GM18951 (cell line): Measurements from ENCODE around the gene LAMTOR3.
"Not testable (repeated sequence)": the region's sequence is repeated elsewhere in the genome, so short reads cannot be mapped to it uniquely, and the experiment has no call there.

Source experiments
- POLR2A ChIP-seq: IDR thresholded peaks from 4 replicates; pipeline ENCODE4 v1.6.1; 2011; ENCODE audit warnings: mild to moderate bottlenecking; ENCODE audit not compliant: insufficient read length, insufficient read depth; ENCODE audit errors: extremely low read depth
- in situ Hi-C: fragments of 300-500 bp; cut with MboI; formaldehyde crosslinking; loops from one replicate; pipeline ENCODE4 v1.12.0; 2022; ENCODE audit warnings: low sequenced_read_pairs, mixed read lengths, inconsistent platforms; ENCODE audit not compliant: unreplicated experiment

The LAMTOR3 gene

GRCh38 chr4:99835942-99836341 is 58.3 kb downstream of the LAMTOR3 start:
- in situ Hi-C loops = no loop called here
- no peak for TF ChIP-seq POLR2A

GRCh38 chr4:99834569-99834968 is 59.7 kb downstream of the LAMTOR3 start:
- TF ChIP-seq POLR2A = no peak
- in situ Hi-C loops = no loop called here

- in situ Hi-C loops = no loop called here
- TF ChIP-seq POLR2A = no peak
These were observed 60.5 kb downstream of the LAMTOR3 start for GRCh38 chr4:99833756-99834155.

- in situ Hi-C loops = no loop called here
- TF ChIP-seq POLR2A = no peak
These were observed 61.5 kb downstream of the LAMTOR3 start for GRCh38 chr4:99832758-99833157.

- no peak for TF ChIP-seq POLR2A
- in situ Hi-C loops = no loop called here
These were observed 61.9 kb downstream of the LAMTOR3 start for GRCh38 chr4:99832321-99832720.

- in situ Hi-C loops = not testable (repeated sequence)
These were observed 64.2 kb downstream of the LAMTOR3 start for GRCh38 chr4:99830051-99830450.

DNA sequence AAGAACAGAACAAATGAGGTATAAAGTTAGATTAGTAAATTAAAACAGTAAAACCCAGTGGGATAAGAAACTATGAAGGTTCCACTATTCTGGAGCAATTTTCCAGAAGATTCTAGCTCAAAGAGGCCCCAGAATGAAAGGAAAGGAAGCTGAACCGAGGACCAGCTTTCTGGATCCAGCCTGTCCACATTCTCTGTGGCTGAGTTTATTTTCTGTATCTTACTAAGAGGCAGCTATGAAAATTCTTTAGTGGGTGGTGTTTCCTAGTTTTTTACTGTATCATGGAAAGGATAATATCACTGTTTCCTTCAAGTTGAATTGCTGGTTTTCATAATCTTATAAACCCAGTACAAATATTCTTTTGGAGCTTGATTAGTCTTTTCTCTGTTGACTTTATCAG is 65.8 kb downstream of the LAMTOR3 start:
- in situ Hi-C loops = no loop called here
- TF ChIP-seq POLR2A = no peak
